Neural cell (in vitro differentiated cells): ENCODE measurements around the gene MFAP2. TPM values are rescaled to one million over a fixed set of nuclear protein-coding genes. Genes with fewer than 3 reads are reported as not detected.
A peak's percentile ranks its signal among the peaks of the same experiment; 100 is the strongest.

Source experiments
- H2AFZ ChIP-seq: fragments of 200-600, 300-800 bp; sonication (generic), shearing (Covaris generic); 2 replicates; pipeline ENCODE4 v1.6.0; 2014; ENCODE audit warnings: low read depth, mild to moderate bottlenecking, antibody characterized with exemption, low read length, moderate library complexity
- H3F3A ChIP-seq: fragments of 200-600 bp; shearing (Covaris generic); 2 replicates; pipeline ENCODE4 v1.6.1; 2016; ENCODE audit warnings: mild to moderate bottlenecking, moderate library complexity, mixed read lengths, antibody characterized with exemption, low read length; ENCODE audit not compliant: insufficient read depth, poor library complexity, severe bottlenecking
- H3K27ac ChIP-seq: fragments of 200-600, 300-800 bp; sonication (generic), shearing (Covaris generic); 2 replicates; pipeline ENCODE4 v1.5.1; 2014; ENCODE audit warnings: mild to moderate bottlenecking, low read length, moderate library complexity
- H3K27me3 ChIP-seq: fragments of 300-800, 200-600 bp; sonication (generic), shearing (Covaris generic); 2 replicates; pipeline ENCODE4 v1.6.0; 2014; ENCODE audit warnings: mild to moderate bottlenecking, low read depth, low read length, moderate library complexity; ENCODE audit not compliant: insufficient read depth
- H3K36me3 ChIP-seq: fragments of 300-800, 200-600 bp; sonication (generic), shearing (Covaris generic); 2 replicates; pipeline ENCODE4 v1.5.1; 2014; ENCODE audit warnings: mild to moderate bottlenecking, antibody characterized with exemption, low read length, moderate library complexity; ENCODE audit not compliant: insufficient read depth
- H3K4me2 ChIP-seq: fragments of 300-800, 200-600 bp; sonication (generic), shearing (Covaris generic); 2 replicates; pipeline ENCODE4 v1.6.0; 2014; ENCODE audit warnings: mild to moderate bottlenecking, low read length
- H3K4me3 ChIP-seq: fragments of 300-800, 200-600 bp; sonication (generic), shearing (Covaris generic); 2 replicates; pipeline ENCODE4 v1.5.1; 2014; ENCODE audit warnings: mild to moderate bottlenecking, low read length, moderate library complexity
- H3K79me2 ChIP-seq: fragments of 200-600 bp; shearing (Covaris generic); replicated peaks from 2 replicates; pipeline ENCODE4 v1.6.0; 2014; ENCODE audit warnings: mild to moderate bottlenecking, low read length, moderate library complexity; ENCODE audit not compliant: insufficient read depth
- H3K9ac ChIP-seq: fragments of 300-800, 200-600 bp; sonication (generic), shearing (Covaris generic); 2 replicates; pipeline ENCODE4 v1.6.1; 2016; ENCODE audit warnings: mild to moderate bottlenecking, low read length, mixed read lengths
- H3K9me2 ChIP-seq: fragments of 200-600 bp; shearing (Covaris generic); 2 replicates; pipeline ENCODE4 v1.6.1; 2016; ENCODE audit warnings: mild to moderate bottlenecking, low read length, mixed read lengths; ENCODE audit not compliant: insufficient read depth
- H3K9me3 ChIP-seq: fragments of 200-600, 300-800 bp; sonication (generic), shearing (Covaris generic); 2 replicates; pipeline ENCODE4 v1.6.1; 2016; ENCODE audit warnings: mild to moderate bottlenecking, mixed run types, low read length, moderate library complexity, mixed read lengths
- H4K20me1 ChIP-seq: fragments of 200-600 bp; shearing (Covaris generic); 2 replicates; pipeline ENCODE4 v1.6.1; 2016; ENCODE audit warnings: mild to moderate bottlenecking, mixed run types; ENCODE audit not compliant: insufficient read depth
- EP300 ChIP-seq: fragments of 450-650 bp; conservative IDR thresholded peaks from 2 replicates; pipeline ENCODE4 v1.6.1; 2014; ENCODE audit warnings: antibody characterized with exemption, mild to moderate bottlenecking, moderate library complexity; ENCODE audit not compliant: poor library complexity, severe bottlenecking
- EZH2 ChIP-seq: fragments of 200-600, 300-800 bp; shearing (Covaris generic), sonication (generic); IDR thresholded peaks from 2 replicates; pipeline ENCODE4 v1.6.1; 2014; ENCODE audit warnings: antibody characterized with exemption, low read length, borderline replicate concordance, mild to moderate bottlenecking; ENCODE audit not compliant: insufficient read depth, poor library complexity, severe bottlenecking
- MXI1 ChIP-seq: fragments of 450-650 bp; conservative IDR thresholded peaks from 2 replicates; pipeline ENCODE4 v1.6.1; 2014; ENCODE audit warnings: antibody characterized with exemption, mild to moderate bottlenecking; ENCODE audit not compliant: poor library complexity, severe bottlenecking
- POLR2AphosphoS5 ChIP-seq: IDR thresholded peaks from 2 replicates; pipeline ENCODE4 v1.6.1; 2012
- RAD21 ChIP-seq: fragments of 450-650 bp; conservative IDR thresholded peaks from 2 replicates; pipeline ENCODE4 v1.6.1; 2014; ENCODE audit warnings: antibody characterized with exemption, mild to moderate bottlenecking, moderate library complexity
- SMC3 ChIP-seq: fragments of 450-650 bp; conservative IDR thresholded peaks from 2 replicates; pipeline ENCODE4 v1.6.1; 2014; ENCODE audit warnings: antibody characterized with exemption, mild to moderate bottlenecking, moderate library complexity; ENCODE audit not compliant: poor library complexity
- TAF1 ChIP-seq: IDR thresholded peaks from 2 replicates; pipeline ENCODE4 v1.6.1; 2012; ENCODE audit warnings: low read depth
- polyA plus RNA-seq: library from polyadenylated mRNA; depleted of rRNA; stranded (reverse); fragments of >200 nt; gene quantifications from 2 replicates; pipeline ENCODE4 v1.2.3, GENCODE V29; 2014
- TF ChIP-seq, protein P1 (sequence below): fragments of 450-650 bp; IDR thresholded peaks from 2 replicates; pipeline ENCODE4 v1.5.1; 2014; ENCODE audit warnings: antibody characterized with exemption, mild to moderate bottlenecking, moderate library complexity; ENCODE audit not compliant: poor library complexity, severe bottlenecking
- TF ChIP-seq, protein P2 (sequence below): IDR thresholded peaks from 2 replicates; pipeline ENCODE4 v1.6.1; 2012; ENCODE audit warnings: borderline replicate concordance

Gene MFAP2
- polyA plus RNA-seq, 1 donor from 2014 or later = 68.4 TPM

DNA sequence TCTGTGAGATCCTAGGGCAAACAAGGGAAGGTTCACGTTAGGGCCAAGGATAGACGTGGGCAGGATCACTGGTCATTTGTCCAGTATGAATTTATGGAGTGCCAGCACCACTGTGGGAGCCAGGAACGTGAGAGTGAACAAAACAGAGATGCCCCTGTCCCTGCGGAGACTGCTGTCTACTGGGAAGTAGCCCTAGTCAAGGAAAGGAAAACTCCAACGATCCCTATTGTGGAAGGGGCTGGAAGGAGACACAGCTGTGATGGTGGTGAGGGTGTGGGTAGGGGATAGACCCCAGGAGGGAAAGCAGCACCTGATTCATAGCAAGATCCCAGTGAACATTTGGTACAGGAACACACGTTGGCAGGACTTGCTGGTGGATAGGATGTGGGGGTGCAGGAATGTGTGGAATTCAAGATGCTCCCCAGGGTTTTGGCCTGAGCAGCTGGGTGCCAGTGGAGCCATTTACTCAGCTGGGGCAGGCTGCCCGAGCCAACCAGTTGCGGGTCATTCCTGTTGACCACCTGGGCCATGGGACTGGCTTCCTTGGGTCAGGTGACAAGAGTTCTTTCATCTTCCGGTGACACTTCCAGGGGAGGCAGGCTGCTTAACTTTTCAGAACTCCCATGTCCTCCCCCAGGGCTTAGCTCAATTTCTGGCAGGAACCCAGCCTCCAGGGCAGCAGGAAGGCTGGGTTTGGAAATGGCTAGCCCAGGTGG lies 32.5 kb upstream of the MFAP2 start:
- TF ChIP-seq TAF1 (no peak), EZH2 (no peak), MXI1 (no peak), RAD21 (no peak), POLR2AphosphoS5 (no peak), SMC3 (no peak), EP300 (no peak)
- TF ChIP-seq, protein P1, sequence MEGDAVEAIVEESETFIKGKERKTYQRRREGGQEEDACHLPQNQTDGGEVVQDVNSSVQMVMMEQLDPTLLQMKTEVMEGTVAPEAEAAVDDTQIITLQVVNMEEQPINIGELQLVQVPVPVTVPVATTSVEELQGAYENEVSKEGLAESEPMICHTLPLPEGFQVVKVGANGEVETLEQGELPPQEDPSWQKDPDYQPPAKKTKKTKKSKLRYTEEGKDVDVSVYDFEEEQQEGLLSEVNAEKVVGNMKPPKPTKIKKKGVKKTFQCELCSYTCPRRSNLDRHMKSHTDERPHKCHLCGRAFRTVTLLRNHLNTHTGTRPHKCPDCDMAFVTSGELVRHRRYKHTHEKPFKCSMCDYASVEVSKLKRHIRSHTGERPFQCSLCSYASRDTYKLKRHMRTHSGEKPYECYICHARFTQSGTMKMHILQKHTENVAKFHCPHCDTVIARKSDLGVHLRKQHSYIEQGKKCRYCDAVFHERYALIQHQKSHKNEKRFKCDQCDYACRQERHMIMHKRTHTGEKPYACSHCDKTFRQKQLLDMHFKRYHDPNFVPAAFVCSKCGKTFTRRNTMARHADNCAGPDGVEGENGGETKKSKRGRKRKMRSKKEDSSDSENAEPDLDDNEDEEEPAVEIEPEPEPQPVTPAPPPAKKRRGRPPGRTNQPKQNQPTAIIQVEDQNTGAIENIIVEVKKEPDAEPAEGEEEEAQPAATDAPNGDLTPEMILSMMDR = no peak
- TF ChIP-seq, protein P2, sequence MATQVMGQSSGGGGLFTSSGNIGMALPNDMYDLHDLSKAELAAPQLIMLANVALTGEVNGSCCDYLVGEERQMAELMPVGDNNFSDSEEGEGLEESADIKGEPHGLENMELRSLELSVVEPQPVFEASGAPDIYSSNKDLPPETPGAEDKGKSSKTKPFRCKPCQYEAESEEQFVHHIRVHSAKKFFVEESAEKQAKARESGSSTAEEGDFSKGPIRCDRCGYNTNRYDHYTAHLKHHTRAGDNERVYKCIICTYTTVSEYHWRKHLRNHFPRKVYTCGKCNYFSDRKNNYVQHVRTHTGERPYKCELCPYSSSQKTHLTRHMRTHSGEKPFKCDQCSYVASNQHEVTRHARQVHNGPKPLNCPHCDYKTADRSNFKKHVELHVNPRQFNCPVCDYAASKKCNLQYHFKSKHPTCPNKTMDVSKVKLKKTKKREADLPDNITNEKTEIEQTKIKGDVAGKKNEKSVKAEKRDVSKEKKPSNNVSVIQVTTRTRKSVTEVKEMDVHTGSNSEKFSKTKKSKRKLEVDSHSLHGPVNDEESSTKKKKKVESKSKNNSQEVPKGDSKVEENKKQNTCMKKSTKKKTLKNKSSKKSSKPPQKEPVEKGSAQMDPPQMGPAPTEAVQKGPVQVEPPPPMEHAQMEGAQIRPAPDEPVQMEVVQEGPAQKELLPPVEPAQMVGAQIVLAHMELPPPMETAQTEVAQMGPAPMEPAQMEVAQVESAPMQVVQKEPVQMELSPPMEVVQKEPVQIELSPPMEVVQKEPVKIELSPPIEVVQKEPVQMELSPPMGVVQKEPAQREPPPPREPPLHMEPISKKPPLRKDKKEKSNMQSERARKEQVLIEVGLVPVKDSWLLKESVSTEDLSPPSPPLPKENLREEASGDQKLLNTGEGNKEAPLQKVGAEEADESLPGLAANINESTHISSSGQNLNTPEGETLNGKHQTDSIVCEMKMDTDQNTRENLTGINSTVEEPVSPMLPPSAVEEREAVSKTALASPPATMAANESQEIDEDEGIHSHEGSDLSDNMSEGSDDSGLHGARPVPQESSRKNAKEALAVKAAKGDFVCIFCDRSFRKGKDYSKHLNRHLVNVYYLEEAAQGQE = no peak
- H3K4me3 ChIP-seq = no peak overlapping the region
- peaks cover under 1% of the 10 kb centered on the region for H3K36me3 ChIP-seq
- H3K4me2 ChIP-seq = no peak overlapping the region
- H3K27ac ChIP-seq = no peak overlapping the region
- peaks cover 8% of the 10 kb centered on the region for H3K79me2 ChIP-seq
- no peaks in the 10 kb centered on the region for H3K9me3 ChIP-seq
- no peaks in the 10 kb centered on the region for H3F3A ChIP-seq
- no peak overlapping the region for H3K9ac ChIP-seq
- no peak overlapping the region for H2AFZ ChIP-seq
- no peaks in the 10 kb centered on the region for H3K27me3 ChIP-seq
- no peaks in the 10 kb centered on the region for H3K9me2 ChIP-seq
- H4K20me1 ChIP-seq = no peaks in the 10 kb centered on the region

DNA sequence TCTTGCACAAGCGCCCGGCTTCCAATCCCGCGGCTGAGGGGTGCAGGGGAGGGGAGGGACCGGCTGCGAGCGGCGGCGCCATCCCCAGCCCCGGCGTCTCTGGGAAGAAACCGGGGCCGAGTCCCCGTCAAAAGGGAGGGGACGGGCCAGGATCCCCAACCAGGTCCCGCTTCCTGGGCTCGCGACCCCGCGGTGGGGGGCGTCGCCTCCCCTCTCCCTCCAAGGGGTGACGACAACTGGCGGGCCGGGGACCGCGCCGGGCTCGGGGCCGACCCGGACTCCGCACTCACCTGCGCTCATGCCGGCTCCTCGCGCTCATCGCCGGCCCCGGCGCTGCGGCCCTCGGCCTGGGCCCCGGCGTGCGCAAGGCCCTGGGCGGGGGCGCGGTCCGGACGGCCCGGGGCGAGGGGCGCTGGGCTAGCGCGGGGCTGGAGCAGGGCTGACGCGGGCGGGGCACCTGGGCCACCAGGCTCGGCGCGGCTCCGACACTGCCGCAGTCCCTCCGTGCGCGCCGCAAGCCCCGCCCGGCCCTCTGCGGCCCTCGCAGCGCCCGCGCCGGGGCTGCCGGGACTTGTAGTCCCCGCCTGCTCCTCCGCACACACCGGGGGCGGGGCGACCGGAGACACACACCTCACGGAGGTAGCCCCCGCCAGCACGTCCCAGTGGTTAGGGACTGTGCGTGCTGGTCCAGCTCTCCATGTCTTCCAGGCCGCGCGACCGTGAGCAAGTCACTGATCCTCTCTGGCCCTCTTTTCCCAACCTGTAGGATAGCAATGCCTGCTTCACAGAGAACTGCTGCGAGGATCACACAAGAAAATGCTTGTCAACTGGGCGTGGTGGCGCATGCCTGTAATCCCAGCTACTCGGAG lies 31.3 kb upstream of the MFAP2 start, which contains the start of gene ATP13A2:
Gene ATP13A2, minus strand, starts transcription at position 490 of the 869 bp plus-strand sequence. Its CDS starts 190 bp downstream, at position 300.
- TF ChIP-seq RAD21 = no peak
- TF ChIP-seq POLR2AphosphoS5 = peak; percentile 88
- peak; percentile 60 for TF ChIP-seq MXI1
- TF ChIP-seq, protein P1 = peak; percentile 19
- TF ChIP-seq, protein P2 = no peak
- peak; percentile 17 for TF ChIP-seq SMC3
- no peak for TF ChIP-seq EZH2
- TF ChIP-seq TAF1 = no peak
- peak; percentile 46 for TF ChIP-seq EP300
- H3K9me2 ChIP-seq = no peaks in the 10 kb centered on the region
- H3F3A ChIP-seq = no peaks in the 10 kb centered on the region
- no peaks in the 10 kb centered on the region for H4K20me1 ChIP-seq
- H3K27me3 ChIP-seq = no peaks in the 10 kb centered on the region
- peak within 1 kb of the TSS; percentile 97 for H3K4me3 ChIP-seq
- peak within 1 kb of the TSS; percentile 60 for H2AFZ ChIP-seq
- H3K27ac ChIP-seq = no peak within 1 kb of the TSS
- no peaks in the 10 kb centered on the region for H3K9me3 ChIP-seq
- peak within 1 kb of the TSS; percentile 86 for H3K4me2 ChIP-seq
- H3K79me2 ChIP-seq = peaks cover 8% of the 10 kb centered on the region
- H3K9ac ChIP-seq = peak within 1 kb of the TSS; percentile 87
- H3K36me3 ChIP-seq = no peaks in the 10 kb centered on the region
